Measurements from ENCODE around the gene SELENOH. TPM values are rescaled to one million over a fixed set of nuclear protein-coding genes. Genes with fewer than 3 reads are reported as not detected.

The SELENOH gene
- total and polyA plus RNA-seq, 9 of the 15 experiments (the other 6 are each of a cell fraction or from before 2014, with no cell fraction given), result 16.6 to 299 (median 118) TPM

- no peak for TF ChIP-seq ZNF512 (tag; IDR thresholded peaks at IDR 0.05)
- TF ChIP-seq GABPB2 (CRISPR knock-in tag; conservative IDR thresholded peaks at IDR 0.05), result no peak
- TF ChIP-seq SRSF3 (IDR thresholded peaks at IDR 0.05; ENCODE audit: insufficient read depth, low read length), result no peak
- no peak for TF ChIP-seq KLF6 (CRISPR knock-in tag; IDR thresholded peaks at IDR 0.05; ENCODE audit: borderline replicate concordance)
- TF ChIP-seq SMARCE1 (IDR thresholded peaks at IDR 0.05), result peak; percentile 53; the same call in 1 of the 2 replicates
- TF ChIP-seq HNRNPLL (IDR thresholded peaks at IDR 0.05; ENCODE audit: low read depth, low read length, poor library complexity, severe bottlenecking), result no peak
- no peak for TF ChIP-seq ZFX (CRISPR knock-in tag; IDR thresholded peaks at IDR 0.05)
- no peak for TF ChIP-seq WHSC1 (IDR thresholded peaks at IDR 0.05; ENCODE audit: low read length)
- TF ChIP-seq ZNF3 (CRISPR knock-in tag; IDR thresholded peaks at IDR 0.05), result no peak
- TF ChIP-seq ZNF551 (CRISPR knock-in tag; IDR thresholded peaks at IDR 0.05), result no peak
- TF ChIP-seq ADNP (tag; IDR thresholded peaks at IDR 0.05), result no peak
- TF ChIP-seq ELK1 (CRISPR knock-in tag; IDR thresholded peaks at IDR 0.05), result no peak
- no peak for TF ChIP-seq HNRNPK (IDR thresholded peaks at IDR 0.05; ENCODE audit: low read depth, low read length, poor library complexity, severe bottlenecking)
- TF ChIP-seq CREB5 (CRISPR knock-in tag; IDR thresholded peaks at IDR 0.05), result no peak
- TF ChIP-seq ZZZ3 (IDR thresholded peaks at IDR 0.05), result no peak
- TF ChIP-seq PBX2 (CRISPR knock-in tag; IDR thresholded peaks at IDR 0.05; ENCODE audit: low read depth), result no peak
- peak; percentile 73 for TF ChIP-seq PBX2 (tag; conservative IDR thresholded peaks at IDR 0.05; ENCODE audit: low read depth)
- peak; percentile 67; the same call in 1 of the 2 replicates for TF ChIP-seq TRIM28 (IDR thresholded peaks at IDR 0.05)
Measured at GRCh38 chr11:57761301-57762234, 20.3 kb downstream of the SELENOH start, which contains the start of gene CTNND1 (continued).

All from K562 (cell line).